Germinal center (tissue), 1 donor: ENCODE data around the gene TULP4.

Experiments used
- DNase-seq: peaks from one replicate; pipeline ENCODE4 v3.0.0; 2012; ENCODE audit warnings: mixed read lengths, low spot score

Gene TULP4, protein sequence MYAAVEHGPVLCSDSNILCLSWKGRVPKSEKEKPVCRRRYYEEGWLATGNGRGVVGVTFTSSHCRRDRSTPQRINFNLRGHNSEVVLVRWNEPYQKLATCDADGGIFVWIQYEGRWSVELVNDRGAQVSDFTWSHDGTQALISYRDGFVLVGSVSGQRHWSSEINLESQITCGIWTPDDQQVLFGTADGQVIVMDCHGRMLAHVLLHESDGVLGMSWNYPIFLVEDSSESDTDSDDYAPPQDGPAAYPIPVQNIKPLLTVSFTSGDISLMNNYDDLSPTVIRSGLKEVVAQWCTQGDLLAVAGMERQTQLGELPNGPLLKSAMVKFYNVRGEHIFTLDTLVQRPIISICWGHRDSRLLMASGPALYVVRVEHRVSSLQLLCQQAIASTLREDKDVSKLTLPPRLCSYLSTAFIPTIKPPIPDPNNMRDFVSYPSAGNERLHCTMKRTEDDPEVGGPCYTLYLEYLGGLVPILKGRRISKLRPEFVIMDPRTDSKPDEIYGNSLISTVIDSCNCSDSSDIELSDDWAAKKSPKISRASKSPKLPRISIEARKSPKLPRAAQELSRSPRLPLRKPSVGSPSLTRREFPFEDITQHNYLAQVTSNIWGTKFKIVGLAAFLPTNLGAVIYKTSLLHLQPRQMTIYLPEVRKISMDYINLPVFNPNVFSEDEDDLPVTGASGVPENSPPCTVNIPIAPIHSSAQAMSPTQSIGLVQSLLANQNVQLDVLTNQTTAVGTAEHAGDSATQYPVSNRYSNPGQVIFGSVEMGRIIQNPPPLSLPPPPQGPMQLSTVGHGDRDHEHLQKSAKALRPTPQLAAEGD (N-terminal part only)

DNA sequence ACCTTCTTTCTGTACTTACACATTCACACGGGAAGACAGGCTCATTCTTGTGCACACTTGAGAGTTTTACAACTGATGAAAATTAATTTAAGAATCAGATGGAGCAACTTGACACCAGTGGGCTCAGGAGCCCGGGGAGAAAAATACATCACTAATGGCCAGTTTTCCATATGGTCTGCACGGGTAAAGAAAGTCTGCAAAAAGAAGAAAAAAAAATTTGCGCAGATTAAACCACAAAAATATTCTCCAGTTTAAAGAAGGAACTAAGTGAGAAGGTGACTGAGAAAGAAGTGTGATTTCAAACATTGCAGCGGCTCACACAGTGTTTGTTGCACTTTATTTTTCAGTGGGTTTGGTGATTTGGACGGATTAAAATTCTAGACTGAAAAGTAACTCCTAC, at the start of gene TULP4:
TSS of gene TULP4 (plus strand) at position 301 of the 400 bp plus-strand sequence. CDS start 1,552 bp downstream, outside the sequence.
- DNase-seq = no peak

DNA sequence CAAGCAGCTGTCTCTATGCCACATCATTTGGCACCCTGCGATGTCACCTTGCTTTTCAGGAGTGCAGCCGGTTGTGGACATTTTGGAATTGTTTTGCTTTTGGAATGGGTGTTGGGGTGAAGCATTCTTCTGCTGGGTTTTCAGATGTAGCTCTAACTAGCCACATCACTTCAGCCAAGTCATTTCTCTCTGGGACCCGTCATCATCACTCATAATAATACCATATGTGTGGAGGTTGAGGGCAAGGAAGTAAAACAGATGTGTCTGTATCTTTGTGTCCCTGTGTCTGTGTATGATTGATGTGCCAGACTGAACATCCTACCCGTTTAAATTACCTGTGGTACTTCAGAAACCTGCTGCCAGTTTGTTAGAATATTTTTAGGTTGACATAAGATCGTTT, 49.5 kb upstream of the TULP4 start:
- no peak for DNase-seq

DNA sequence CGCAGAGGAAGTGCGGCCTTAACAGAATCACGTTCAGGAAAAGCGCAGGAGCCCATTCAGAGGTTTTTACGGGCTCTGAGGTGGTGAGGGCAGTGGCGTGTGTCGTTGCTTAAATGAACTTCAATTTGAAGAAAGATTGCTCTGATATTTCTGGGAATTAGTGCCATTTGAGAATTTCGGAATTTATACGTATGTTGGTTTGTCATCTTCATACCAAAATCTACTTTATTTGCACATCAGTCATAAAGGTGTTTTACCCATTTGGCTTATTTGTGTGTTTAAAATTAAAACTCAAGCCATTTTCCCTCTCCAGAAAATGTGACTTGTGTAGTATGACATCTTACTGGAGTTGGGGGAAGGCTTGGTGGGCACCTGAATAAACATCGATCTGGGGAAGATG, 48.1 kb upstream of the TULP4 start:
- DNase-seq = no peak

DNA sequence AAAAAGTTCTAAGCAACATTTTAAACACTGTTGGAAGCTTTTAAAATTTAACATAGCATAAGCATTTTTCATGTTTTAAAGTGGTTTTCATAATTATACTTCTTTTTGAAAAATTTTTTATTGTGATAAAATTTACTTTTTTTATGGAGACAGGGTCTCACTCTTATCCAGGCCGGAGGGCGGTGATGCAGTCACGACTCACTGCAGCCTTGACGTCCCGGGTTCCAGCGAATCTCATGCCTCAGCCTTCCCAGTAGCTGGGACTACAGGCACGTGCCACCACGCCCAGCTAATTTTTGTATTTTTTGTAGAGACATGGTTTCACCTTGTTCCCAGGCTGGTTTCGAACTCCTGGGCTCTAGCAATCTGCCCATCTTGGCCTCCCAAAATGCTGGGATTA, 46.1 kb upstream of the TULP4 start:
- DNase-seq = no peak

DNA sequence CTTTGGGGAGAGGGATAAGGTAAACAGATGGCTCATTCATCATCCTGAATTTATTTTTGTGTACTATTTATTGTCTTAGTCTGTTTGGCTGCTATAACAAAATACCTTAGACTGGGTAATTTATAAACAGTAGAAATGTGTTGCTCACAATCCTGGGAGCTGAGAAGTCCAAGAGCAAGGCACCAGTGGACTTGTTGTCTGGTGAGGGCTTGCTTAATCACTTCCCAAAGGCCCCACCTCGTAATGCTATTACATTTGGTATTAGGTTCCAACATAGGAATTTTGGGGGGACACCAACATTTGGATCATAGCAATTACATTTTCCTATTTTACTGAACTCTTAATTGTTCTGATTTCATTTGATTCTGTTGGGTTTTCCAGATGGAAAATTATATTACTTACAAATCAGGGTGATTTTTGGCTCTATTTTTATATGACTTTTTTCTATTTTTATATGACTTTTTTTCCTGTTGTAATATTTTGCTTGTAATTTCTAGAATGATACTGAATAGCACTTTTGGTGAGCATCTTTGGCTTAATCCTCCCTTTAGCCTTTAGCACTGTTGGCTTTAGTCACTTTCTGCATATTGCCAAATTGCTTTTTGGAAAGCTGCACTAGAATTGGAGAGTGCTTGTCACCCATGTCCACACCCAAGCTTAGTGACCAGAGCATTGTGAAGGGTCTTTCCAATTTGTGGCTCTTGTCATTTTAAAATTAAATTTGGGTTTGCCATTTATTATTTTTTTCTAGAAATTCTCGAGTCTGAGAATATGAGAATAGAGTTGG, 43.7 kb upstream of the TULP4 start:
- no peak for DNase-seq

DNA sequence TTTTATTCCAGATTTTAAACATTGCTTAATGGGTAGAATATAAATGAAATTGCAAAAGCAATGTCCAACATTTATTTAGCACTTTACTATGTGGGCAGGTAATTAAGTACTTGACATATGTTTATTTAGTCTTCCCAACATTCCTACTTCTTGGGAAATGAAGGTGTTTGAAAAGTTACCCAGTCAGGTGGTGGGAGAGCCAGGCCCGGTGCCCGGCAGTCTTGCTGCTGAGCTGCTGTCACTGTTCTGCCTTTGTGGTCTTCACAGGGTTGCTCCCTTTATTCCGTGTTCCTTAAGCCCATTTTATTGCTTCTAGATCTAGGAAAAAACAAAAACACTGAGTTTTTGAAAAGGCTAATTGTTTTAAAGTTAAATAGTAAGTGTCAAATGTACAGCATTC, 42.6 kb upstream of the TULP4 start:
- DNase-seq = no peak

DNA sequence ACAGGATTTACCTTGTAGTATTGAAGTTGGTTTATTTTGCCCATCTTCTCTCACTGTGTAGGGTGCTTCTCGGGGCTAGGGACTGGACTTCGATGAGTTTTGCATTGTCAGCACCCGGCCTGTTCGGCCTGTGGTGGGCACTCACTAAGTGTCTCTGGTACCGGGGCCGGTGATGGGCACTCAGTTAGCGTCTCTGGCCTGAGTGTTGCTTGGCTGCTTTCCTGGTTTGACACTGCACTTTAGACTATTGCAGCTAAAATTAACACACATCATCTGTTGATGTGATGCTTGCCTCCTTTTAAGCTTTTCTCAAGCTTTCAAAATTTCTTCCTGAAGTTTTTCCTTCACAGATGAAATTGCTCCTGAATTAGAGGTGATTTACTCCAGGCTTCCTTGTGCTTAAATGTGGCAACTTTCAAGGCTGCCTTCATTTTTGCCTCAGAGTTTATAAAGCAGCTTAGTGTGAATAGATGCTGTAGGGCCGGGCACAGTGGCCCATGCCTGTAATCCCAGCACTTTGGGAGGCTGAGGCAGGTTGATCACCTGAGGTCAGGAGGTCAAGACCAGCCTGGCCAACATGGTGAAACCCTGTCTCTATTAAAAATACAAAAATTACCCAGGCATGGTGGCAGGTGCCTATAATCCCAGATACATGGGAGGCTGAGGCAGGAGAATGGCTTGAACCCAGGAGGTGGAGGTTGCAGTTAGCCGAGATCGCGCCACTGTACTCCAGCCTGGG, 41.7 kb upstream of the TULP4 start:
- no peak for DNase-seq

DNA sequence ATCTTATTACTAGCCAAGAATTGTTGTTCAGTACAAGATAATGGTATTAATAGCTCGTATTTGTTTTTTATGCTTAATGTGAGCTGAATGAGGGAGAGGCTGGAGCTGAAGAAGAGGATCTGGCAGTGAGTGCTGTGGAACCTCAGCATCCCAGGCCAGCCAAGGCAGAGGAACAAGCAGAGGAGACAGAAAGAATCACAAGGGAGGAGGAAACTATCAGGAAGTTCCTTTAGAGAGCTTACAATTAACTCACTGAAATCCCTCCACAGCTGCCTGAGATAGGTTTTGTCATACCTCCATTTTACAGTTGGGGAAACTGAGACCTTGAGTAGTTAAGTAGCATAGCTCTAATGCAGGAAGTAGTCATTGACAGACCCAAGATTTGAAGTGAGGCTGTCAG, 39.9 kb upstream of the TULP4 start:
- DNase-seq = no peak

DNA sequence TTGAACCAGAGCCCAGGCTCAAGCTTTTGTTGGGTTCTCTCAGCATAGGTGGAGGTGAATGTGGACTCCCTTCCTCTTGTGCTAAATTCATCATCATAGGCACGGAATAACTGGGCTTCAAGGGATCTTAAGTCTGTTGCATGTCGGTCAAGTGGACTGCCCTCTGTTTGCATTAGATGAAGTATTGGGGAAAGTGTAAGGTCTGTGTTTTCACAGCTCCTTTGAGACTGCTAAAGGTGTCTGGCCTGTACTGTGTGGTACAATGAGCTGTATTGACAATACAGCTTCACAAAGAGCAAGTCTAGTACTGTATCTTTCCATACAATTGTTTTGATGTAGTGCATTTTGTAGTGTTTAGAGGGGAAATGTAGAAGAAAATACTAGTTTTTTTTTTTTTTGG, 34.3 kb upstream of the TULP4 start:
- DNase-seq = no peak

DNA sequence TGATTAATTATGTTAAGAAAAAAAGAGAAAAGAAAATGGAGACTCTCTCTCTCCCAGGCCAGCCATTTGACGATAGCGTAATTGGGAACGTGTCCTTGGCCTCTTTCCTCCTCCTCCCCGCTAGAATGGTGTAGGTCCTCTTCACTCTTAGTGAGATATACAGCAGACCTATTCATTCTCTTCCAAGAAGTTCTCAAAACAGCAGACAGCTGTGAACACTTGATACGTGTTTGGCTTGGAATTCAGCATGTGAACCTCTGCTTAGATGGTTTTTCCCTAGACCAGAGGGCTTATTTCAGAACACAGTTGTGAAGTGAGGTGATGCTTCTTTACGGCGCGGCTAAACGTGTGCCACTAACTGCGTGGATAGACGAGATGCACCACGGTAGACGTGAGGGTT, 32.6 kb upstream of the TULP4 start:
- DNase-seq = no peak

DNA sequence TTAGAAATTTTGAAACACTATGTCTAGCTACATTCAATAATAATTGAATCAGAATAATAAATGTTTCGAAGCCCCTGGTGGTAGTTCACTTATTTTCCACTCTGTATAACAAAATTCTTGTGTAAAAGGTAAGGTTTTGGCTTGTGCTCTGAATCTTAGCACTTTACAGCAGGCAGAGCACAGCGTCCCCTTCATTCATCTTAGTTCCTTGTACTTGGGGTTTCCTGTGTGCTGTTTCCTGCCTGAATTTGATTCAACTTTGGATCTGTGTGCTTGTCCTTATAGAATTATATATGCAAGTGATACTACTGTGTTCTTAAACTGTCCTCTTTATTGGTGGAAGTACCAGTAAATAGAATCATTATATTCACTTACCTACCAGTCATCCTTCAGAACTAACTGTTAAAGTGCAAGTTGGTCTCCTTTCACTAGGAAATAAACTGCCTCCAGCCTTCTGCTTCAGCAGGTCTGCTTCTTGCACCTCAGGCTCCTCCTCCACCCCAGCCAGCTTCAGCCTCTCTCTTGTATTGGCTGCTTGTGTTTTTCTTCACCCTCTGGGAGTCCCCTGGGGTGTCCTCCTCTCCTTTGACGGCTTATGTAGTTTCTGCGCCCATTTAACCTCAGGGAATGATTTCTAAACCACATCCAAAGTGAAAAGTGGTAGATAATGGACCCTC, 28.8 kb upstream of the TULP4 start:
- DNase-seq = no peak

DNA sequence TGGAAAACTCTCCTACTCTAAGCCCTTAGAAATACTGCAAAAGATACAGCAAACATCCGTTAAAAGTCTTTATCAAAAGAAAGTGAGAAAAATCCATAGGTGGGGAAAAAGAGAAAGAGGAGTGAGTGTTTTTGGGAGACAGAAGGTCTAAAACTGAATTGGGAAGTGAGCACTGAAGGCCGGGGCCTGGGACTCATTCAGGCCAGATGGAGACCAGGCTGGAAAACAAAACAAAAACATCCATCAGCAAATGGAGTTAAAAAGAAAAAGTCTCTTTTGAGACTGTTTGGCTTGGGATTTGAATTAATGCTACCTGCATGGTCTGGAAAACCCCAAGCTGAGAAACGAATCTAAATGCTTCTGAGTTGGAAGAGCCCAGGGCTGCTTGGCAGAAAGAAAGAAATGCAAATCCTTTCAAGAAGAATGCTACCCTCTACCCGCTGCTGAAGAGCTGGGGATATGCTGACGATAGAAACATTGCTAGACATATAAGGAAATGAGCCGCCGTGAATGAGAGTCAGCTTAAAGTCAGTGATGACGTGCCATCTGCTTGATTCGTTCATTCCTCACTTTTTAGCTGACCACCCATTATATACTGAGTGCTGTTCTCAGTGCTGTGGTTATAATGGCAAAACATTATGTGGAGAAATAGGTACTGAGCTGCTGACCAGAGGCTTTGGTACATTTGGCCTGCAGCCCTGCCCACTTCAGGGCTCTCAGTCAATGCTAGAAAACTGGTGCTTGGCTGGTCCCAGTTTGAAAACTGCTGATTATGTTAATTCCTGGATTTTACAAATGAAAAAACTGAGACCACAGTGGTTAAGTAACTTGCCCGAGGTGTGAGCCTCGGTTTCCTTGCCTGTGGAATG, 28.0 kb upstream of the TULP4 start:
- DNase-seq = no peak

DNA sequence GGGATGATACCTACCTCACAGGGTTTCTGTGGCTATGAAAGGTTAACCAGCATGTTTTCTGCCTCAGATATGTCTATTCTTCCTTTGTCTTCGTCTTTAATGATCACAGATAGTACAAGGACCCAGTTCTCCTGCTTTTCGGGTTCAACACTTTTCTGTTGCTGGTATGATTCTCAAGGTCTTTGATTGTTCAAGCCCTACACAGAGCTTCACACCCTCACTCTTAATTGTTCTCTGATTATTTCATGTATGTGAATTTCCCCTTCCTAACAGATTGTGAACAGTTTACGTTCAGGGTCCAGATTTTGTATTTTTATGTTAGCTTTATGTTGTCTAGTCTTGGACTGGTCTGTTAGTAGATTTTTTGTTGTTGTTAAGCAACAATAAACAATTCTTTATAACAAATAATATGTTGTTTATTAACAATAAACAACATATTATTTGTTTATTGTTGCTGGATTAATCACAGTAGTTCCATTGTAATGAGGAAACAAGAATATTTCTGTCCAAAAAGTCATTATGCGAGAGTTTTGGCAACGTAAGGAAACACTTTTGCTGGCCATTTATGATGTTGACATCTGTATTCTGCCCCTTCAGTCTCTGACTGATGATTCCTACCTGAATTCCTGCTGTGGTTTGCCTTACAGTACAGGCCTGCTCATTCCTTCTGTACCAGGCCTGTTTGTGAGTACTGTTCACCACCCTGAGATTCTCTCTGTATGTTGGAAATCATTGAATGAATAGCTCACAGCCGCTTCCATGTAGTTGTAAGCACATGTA, 27.2 kb upstream of the TULP4 start:
- no peak for DNase-seq

DNA sequence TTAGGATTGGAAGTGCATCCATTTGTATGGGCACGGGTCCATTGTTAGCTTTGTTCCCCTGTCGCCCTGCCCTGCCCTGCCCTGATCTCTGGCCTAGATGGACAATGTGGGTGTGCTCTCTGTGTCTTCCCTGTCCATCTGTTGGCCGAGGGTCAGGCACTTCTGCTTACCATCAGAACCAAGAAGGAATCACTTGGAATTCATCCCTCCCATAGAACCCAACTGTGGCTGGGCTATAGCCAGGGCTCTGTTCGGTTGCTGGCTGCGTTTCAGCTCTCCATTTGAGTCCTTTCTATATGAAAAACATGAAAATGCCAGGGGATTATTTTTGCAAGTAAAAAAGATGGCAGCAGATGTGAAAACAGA, 26.6 kb upstream of the TULP4 start:
- no peak for DNase-seq

DNA sequence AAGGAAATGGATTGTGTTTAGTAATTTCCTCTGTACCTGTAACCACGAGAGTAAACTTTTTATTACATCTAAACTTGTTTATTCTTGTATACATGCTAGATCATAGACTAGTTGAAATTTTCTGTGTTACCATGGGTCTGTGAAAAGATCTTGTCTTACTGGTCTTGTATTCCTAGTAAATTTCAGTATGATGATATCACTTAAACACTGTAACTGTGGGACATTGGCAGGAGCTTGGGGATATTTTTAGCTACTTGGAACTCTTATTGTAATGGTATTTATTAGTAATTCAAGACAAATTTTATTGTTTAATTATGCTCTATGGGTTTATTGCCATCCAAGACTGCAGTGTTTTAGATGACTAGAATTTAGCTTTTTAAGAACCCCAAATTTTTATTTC, 25.9 kb upstream of the TULP4 start:
- no peak for DNase-seq

DNA sequence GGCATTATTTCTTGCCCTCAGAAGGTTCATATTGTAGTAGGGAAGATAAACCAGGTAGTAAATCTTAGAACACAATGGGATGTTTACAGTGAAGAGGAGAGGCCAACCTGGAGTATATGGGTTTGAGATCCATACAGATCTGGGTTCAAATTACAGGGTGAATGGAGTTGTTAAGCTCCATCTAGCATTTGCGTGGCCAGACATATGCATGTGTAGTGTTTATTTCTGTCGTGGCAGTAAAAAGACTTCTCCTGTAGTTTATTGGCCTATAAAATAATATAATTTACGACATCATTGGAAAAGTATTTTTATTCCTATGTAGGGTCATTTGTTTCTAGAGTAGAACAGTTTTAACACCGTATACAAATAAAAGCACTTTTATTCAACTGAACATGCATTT, 25.2 kb upstream of the TULP4 start:
- DNase-seq = no peak

DNA sequence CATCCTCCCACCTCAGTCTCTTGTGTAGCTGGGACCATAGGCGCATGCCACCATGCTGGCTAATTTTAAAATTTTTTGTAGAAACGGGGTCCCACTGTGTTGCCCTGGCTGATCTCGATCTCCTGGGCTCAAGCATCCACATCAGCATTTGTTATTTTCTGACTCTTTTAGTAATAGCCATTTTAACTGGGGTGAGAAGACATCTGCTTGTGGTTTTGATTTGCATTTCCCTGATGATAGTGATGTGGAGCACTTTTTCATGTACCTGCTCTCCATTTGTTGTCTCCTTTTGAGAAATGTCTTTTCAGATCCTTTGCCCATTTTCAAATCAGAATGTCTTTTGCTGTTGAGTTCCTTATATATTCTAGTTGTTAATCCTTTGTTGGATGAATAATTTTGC, 22.2 kb upstream of the TULP4 start:
- DNase-seq = no peak

DNA sequence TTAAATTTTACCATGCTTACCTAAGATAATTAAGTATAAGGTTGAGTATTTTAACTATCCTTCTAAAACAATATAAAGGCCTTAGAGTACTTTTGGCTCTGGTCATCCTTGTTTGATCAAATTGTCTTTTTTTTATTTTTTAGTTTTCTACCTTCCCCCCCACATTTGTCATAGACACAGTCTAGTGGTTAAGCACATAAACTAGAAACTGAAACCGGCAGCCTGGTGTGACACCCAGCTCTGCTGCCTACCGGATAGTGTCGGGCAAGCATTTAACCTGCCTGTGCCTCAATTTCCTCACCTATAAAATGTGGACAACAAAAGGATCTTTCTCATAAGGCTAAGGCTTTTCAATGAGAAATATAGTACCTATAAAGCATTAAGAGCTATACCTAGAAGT, 21.6 kb upstream of the TULP4 start:
- DNase-seq = peak; percentile 75

DNA sequence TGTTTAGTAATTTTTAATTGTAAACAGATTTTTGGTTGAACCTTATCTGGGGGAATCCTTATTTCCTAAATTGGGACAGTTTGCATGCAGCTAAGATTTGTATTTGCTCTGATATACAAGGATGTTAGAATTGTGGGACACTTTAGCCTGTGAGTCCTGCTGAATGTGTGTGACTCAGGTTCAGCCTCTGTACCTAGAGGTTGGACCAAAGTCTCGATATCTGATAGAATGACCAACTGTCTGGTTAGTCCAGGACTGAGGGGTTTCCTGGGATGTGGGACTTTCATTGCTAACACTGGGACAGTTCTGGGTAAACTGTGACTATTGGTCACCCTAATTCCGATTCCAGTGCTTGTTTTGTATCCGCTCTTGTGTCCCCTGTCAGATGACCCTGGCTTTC, 20.2 kb upstream of the TULP4 start:
- DNase-seq = no peak

DNA sequence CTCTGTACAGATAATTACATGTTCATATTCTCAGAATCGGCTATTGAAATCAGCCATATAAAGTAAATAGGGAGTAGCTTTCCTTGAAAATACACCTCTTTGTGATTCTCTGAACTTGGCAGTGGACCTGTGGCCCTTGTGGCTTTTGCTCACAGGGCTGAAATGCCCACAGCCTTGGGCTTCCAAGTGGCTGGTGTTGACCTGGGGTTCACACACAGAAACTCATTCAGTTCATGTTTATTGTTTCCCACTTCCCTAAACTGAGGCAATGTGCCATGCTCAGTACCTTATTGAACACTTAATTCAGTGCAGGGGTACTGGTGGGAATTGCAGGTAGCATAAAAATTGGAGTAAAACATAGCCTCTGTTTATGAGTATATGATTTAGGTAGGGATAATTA, 19.1 kb upstream of the TULP4 start:
- no peak for DNase-seq
